Kidney (tissue), 14 donors: ENCODE results near the gene COL8A1. TPM values are rescaled to one million over a fixed set of nuclear protein-coding genes. Genes with fewer than 3 reads are reported as not detected.

Experiments
- DNase-seq, 5 donors: peaks; one replicate each; pipeline ENCODE4 v3.0.0-alpha.2; 2013 to 2020
- FAIRE-seq: peaks from 2 replicates; lab custom pipeline; 2012; peaks lifted over from hg19 to GRCh38; lab: Jason Lieb, UNC
- H3K27ac ChIP-seq, 2 donors: one replicate each; pipeline ENCODE4 v1.7.0; 2013; ENCODE audit warnings: low read depth in 2 of 2, low read length in 2 of 2, inconsistent platforms in 1 of 2
- H3K27me3 ChIP-seq: one replicate; pipeline ENCODE4 v1.7.1; 2013; ENCODE audit warnings: low read length, inconsistent platforms; ENCODE audit not compliant: control insufficient read depth, insufficient read depth
- H3K36me3 ChIP-seq, 3 donors: one replicate each; pipeline versions ENCODE4 v1.7.0 to v1.7.1; 2013; ENCODE audit warnings: low read length in 3 of 3, control low read depth in 1 of 3, inconsistent platforms in 1 of 3; ENCODE audit not compliant: insufficient read depth in 3 of 3, control insufficient read depth in 2 of 3
- H3K4me1 ChIP-seq, 3 donors: one replicate each; pipeline versions ENCODE4 v1.7.0 to v1.7.1; 2013; ENCODE audit warnings: low read length in 3 of 3, inconsistent platforms in 1 of 3, low read depth in 1 of 3; ENCODE audit not compliant: control insufficient read depth in 2 of 3, insufficient read depth in 2 of 3
- H3K4me3 ChIP-seq, 3 donors: one replicate each; pipeline versions ENCODE4 v1.7.0 to v1.8.1; 2013; ENCODE audit warnings: low read length in 3 of 3, control low read depth in 1 of 3, inconsistent platforms in 1 of 3
- H3K9ac ChIP-seq, 3 donors: one replicate each; pipeline versions ENCODE4 v1.7.0 to v1.7.1; 2013; ENCODE audit warnings: low read length in 3 of 3, control low read depth in 1 of 3, inconsistent platforms in 1 of 3
- H3K9me3 ChIP-seq, 3 donors: one replicate each; pipeline versions ENCODE4 v1.7.0 to v1.7.1; 2013; ENCODE audit warnings: low read length in 3 of 3, control low read depth in 1 of 3, inconsistent platforms in 1 of 3; ENCODE audit not compliant: control insufficient read depth in 2 of 3, insufficient read depth in 1 of 3
- CTCF ChIP-seq: IDR thresholded peaks from 3 replicates; pipeline ENCODE4 v1.5.1; 2012; ENCODE audit warnings: mild to moderate bottlenecking, moderate library complexity, borderline replicate concordance; ENCODE audit not compliant: insufficient read depth; ENCODE audit errors: extremely low read depth
- intact Hi-C: fragments of 100-400 bp; cut with DNase I; formaldehyde crosslinking; loops from one replicate; pipeline ENCODE4 v1.11.1; 2022
- polyA plus RNA-seq: library from polyadenylated mRNA; stranded (reverse); fragments of 350-450 nt; fragmentation: Illumina TruSeq; extraction: RNeasy Lipid Tissue Mini Kit (QIAGEN cat#74804); gene quantifications from one replicate; pipeline ENCODE4 v1.2.3, GENCODE V29; 2014; ENCODE audit warnings: low read depth, low replicate concordance; ENCODE audit not compliant: insufficient read depth
- total RNA-seq: library from RNA; stranded (reverse); fragmentation: NEBNext Ultra II Directional; extraction: Animal tissue kit (Norgen Biotek cat#: 25700); gene quantifications from one replicate; pipeline ENCODE4 v1.2.1, GENCODE V29; 2021
- donor health status: control.
- donor health status: control.
- donor health status: control.
- donor health status: control.
- donor health status: control.
- donor health status: DM: yes; HTN: yes; CAD: no.
- donor health status: Normal renal cell carcinoma (clear cell type).

COL8A1 gene
- total and polyA plus RNA-seq, 2 donors from 2014 or later, result 3.6 to 24.2 TPM

DNA sequence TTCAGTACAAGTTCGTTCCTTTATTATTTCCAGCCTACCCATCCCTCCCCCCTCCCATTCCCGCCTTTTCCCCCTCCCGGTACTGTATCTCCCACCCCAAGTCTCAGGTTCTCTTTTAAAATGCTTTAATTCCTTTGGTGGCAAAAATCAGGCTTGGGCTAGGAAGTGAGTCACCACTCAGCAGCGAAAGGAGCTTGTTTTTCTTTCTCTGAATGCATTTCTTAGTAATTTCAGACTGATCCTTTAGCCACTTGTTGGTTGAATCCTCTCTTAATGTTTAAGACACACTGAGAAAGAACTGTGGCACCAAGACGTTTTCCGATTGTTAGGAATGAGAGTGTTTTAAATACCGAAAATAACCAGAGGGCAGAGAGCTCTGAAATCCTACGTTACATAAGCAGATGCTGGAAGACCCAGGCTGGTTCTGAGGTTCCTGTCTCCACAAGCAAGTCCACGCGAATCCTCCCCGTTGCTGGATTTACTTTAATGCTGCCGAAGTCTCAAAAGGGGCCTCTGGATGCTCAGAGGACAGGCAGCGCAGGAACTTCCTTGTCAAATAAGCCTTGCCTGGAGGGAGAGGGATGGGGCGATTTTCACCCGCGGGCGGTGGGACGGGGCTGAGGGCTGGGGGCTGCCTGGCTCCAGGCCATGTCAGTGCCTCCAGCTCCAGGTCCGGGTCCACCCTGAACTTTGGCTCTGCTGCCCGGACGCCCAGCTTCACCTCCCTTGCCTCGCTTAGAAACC lies 854 bp upstream of the COL8A1 start:
- DNase-seq, result peak; percentile 41 to 77 (median 53)

GRCh38 chr3:99639579-99639978 lies 1.2 kb downstream of the COL8A1 start:
- Histone ChIP-seq H3K27me3 (peaks cover 13% of the 10 kb centered on the region), H3K9ac (no peak overlapping the region), H3K27ac (no peak overlapping the region), H3K4me3 (peak overlapping the region in 1 of 3 donors; percentile 71), H3K36me3 (no peaks in the 10 kb centered on the region), H3K9me3 (no peaks in the 10 kb centered on the region), H3K4me1 (peaks cover 2 to 8% (median 4%) of the 10 kb centered on the region in 3 donors)
- no peak for TF ChIP-seq CTCF
- DNase-seq, result no peak
- no peak for FAIRE-seq
- intact Hi-C loops, result no loop called here

More for the DNA sequence above, 854 bp upstream of the COL8A1 start:
- H3K4me3 ChIP-seq, result peak overlapping the region; percentile 71 to 82 (median 76)
- peak overlapping the region; percentile 45 to 70 (median 53) for H3K9ac ChIP-seq
- peaks cover 2 to 8% (median 8%) of the 10 kb centered on the region in 3 donors for H3K4me1 ChIP-seq
- peak overlapping the region; percentile 36 to 41 for H3K27ac ChIP-seq
- intact Hi-C loops, result no loop called here
- H3K9me3 ChIP-seq, result no peaks in the 10 kb centered on the region
- H3K27me3 ChIP-seq, result peaks cover 13% of the 10 kb centered on the region
- no peaks in the 10 kb centered on the region for H3K36me3 ChIP-seq
- FAIRE-seq, result no peak
- no peak for TF ChIP-seq CTCF

- Histone ChIP-seq H3K4me3 (no peak overlapping the region), H3K27me3 (peaks cover 9% of the 10 kb centered on the region), H3K9ac (no peak overlapping the region), H3K27ac (no peak overlapping the region), H3K9me3 (no peaks in the 10 kb centered on the region), H3K4me1 (peaks cover 2 to 8% (median 4%) of the 10 kb centered on the region in 3 donors), H3K36me3 (no peaks in the 10 kb centered on the region)
- no peak for TF ChIP-seq CTCF
- intact Hi-C loops, result no loop called here
- no peak for FAIRE-seq
- DNase-seq, result no peak
Measured at GRCh38 chr3:99640214-99640851, 1.9 kb downstream of the COL8A1 start.
